Gastroesophageal sphincter (tissue), 4 donors: ENCODE measurements around the gene HK2. TPM values are rescaled to one million over a fixed set of nuclear protein-coding genes. Genes with fewer than 3 reads are reported as not detected.

Experiments
- ATAC-seq: fragments of 150-250 bp; one replicate; pipeline ENCODE4 v1.9.1; 2016; ENCODE audit warnings: mild to moderate bottlenecking, moderate library complexity
- H3K27ac ChIP-seq, 4 donors: fragments of 200-600 bp; sonication (generic) in 3 of 4; 1 replicate in 3 of 4; 2 replicates in 1 of 4; pipeline ENCODE4 v1.5.1; 2016 to 2019
- H3K27me3 ChIP-seq: fragments of 200-600 bp; sonication (generic); one replicate; pipeline ENCODE4 v1.5.1; 2019
- H3K36me3 ChIP-seq, 2 donors: fragments of 200-600 bp; sonication (generic); one replicate each; pipeline ENCODE4 v1.5.1; 2019; ENCODE audit warnings: control low read depth in 1 of 2
- H3K4me1 ChIP-seq, 3 donors: fragments of 200-600 bp; sonication (generic); 1 replicate in 2 of 3; 2 replicates in 1 of 3; pipeline ENCODE4 v1.5.1; 2016 to 2019; ENCODE audit warnings: control low read depth in 2 of 3
- H3K4me3 ChIP-seq, 2 donors: fragments of 200-600 bp; sonication (generic); one replicate each; pipeline ENCODE4 v1.5.1; 2019; ENCODE audit warnings: mild to moderate bottlenecking in 1 of 2, moderate library complexity in 1 of 2
- H3K9me3 ChIP-seq, 3 donors: fragments of 200-600 bp; sonication (generic); one replicate each; pipeline ENCODE4 v1.5.1; 2017 to 2019; ENCODE audit warnings: control low read depth in 2 of 3
- CTCF ChIP-seq, 4 experiments: fragments of 200-600 bp in 2 of 4; fragments of 450-650 bp in 2 of 4; sonication (generic) in 1 of 4; IDR thresholded peaks; one replicate each; pipeline ENCODE4 v1.5.1; 2017 to 2019; ENCODE audit warnings: antibody characterized with exemption in 4 of 4, mild to moderate bottlenecking in 2 of 4, moderate library complexity in 2 of 4
- EP300 ChIP-seq: sonication (generic); formaldehyde crosslinking; IDR thresholded peaks from one replicate; pipeline ENCODE4 v1.6.1; 2017; ENCODE audit warnings: antibody characterized with exemption, mild to moderate bottlenecking
- POLR2A ChIP-seq, 2 donors: fragments of 450-650 bp; IDR thresholded peaks; one replicate each; pipeline ENCODE4 v1.6.1; 2017; ENCODE audit warnings: antibody characterized with exemption in 2 of 2, mild to moderate bottlenecking in 2 of 2, moderate library complexity in 1 of 2
- POLR2AphosphoS5 ChIP-seq: sonication (generic); formaldehyde crosslinking; IDR thresholded peaks from one replicate; pipeline ENCODE4 v1.6.1; 2017; ENCODE audit warnings: antibody characterized with exemption
- WGBS, 2 donors: methylation state at CpG; one replicate each; pipeline ENCODE4 v1.1.5; 2018; ENCODE audit warnings: low coverage in 1 of 2; 5-methylcytosine and 5-hydroxymethylcytosine counted together
- total RNA-seq, 4 donors: library from RNA; depleted of rRNA; stranded (reverse); fragments of >200 nt; gene quantifications; one replicate each; pipeline ENCODE4 v1.1.0, GENCODE V29; 2016

The HK2 gene
- total RNA-seq, 4 donors from 2014 or later: 0.82 to 6.1 (median 2.1) TPM

GRCh38 chr2:74817304-74817675, 16.6 kb upstream of the HK2 start:
- Histone ChIP-seq H3K27me3 (no peaks in the 10 kb centered on the region), H3K36me3 (no peaks in the 10 kb centered on the region), H3K9me3 (no peaks in the 10 kb centered on the region), H3K27ac (no peak overlapping the region), H3K4me3 (no peak overlapping the region), H3K4me1 (peaks cover 0 to 7% (median 0%) of the 10 kb centered on the region in 3 donors)
- no peak for ATAC-seq
- WGBS, 2 donors: 76 to 100% methylated on average over 1 of the region's 1 CpG
- TF ChIP-seq CTCF (IDR thresholded peaks at IDR 0.05) (no peak), POLR2AphosphoS5 (no peak), EP300 (no peak), POLR2A (IDR thresholded peaks at IDR 0.05) (no peak)

GRCh38 chr2:74819702-74820101, 14.2 kb upstream of the HK2 start:
- Histone ChIP-seq H3K27ac (no peak overlapping the region), H3K4me3 (no peak overlapping the region), H3K27me3 (no peaks in the 10 kb centered on the region), H3K9me3 (no peaks in the 10 kb centered on the region), H3K36me3 (no peaks in the 10 kb centered on the region), H3K4me1 (peaks cover 0 to 7% (median 0%) of the 10 kb centered on the region in 3 donors)
- no peak for TF ChIP-seq POLR2AphosphoS5
- no peak for TF ChIP-seq EP300
- TF ChIP-seq CTCF (IDR thresholded peaks at IDR 0.05): no peak
- no peak for TF ChIP-seq POLR2A (IDR thresholded peaks at IDR 0.05)
- ATAC-seq: no peak

GRCh38 chr2:74821177-74822126, 12.5 kb upstream of the HK2 start:
- no peak for TF ChIP-seq CTCF (IDR thresholded peaks at IDR 0.05)
- TF ChIP-seq POLR2A (IDR thresholded peaks at IDR 0.05): no peak
- TF ChIP-seq POLR2AphosphoS5: no peak
- no peak for TF ChIP-seq EP300
- no peaks in the 10 kb centered on the region for H3K9me3 ChIP-seq
- no peak for ATAC-seq
- H3K4me1 ChIP-seq: peaks cover 0 to 7% (median 0%) of the 10 kb centered on the region in 3 donors
- WGBS, 2 donors: 74 to 94% methylated on average over 2 to 3 of the region's 3 CpGs
- no peaks in the 10 kb centered on the region for H3K36me3 ChIP-seq
- no peak overlapping the region for H3K4me3 ChIP-seq
- no peaks in the 10 kb centered on the region for H3K27me3 ChIP-seq
- no peak overlapping the region for H3K27ac ChIP-seq

- WGBS, 2 donors: 19 to 40% methylated on average over 2 to 3 of the region's 3 CpGs
- no peak for ATAC-seq
- Histone ChIP-seq H3K27ac (no peak overlapping the region), H3K27me3 (no peaks in the 10 kb centered on the region), H3K4me1 (no peaks in the 10 kb centered on the region), H3K36me3 (no peaks in the 10 kb centered on the region), H3K4me3 (no peak overlapping the region), H3K9me3 (no peaks in the 10 kb centered on the region)
- TF ChIP-seq POLR2AphosphoS5: no peak
- TF ChIP-seq POLR2A (IDR thresholded peaks at IDR 0.05): no peak
- no peak for TF ChIP-seq CTCF (IDR thresholded peaks at IDR 0.05)
- no peak for TF ChIP-seq EP300
These were observed 11.0 kb upstream of the HK2 start for GRCh38 chr2:74822771-74823566.
